GM23338 (cell line): ENCODE results near the gene ATAD2B. TPM values are rescaled to one million over a fixed set of nuclear protein-coding genes. Genes with fewer than 3 reads are reported as not detected.
A peak's percentile ranks its signal among the peaks of the same experiment; 100 is the strongest.

Experiments
- ATAC-seq: fragments of 200-7000 bp; cut with Tn5 transposase; 3 replicates; pipeline ENCODE4 v1.9.1; 2020
- DNase-seq: peaks from one replicate; pipeline ENCODE4 v3.0.0-alpha.2; 2015; ENCODE audit warnings: low spot score
- H2AFZ ChIP-seq: fragments of 200-600 bp; sonication (generic); 2 replicates; pipeline ENCODE4 v1.8.0; 2016; ENCODE audit warnings: antibody characterized with exemption, mild to moderate bottlenecking, moderate library complexity
- H3F3A ChIP-seq: fragments of 200-600 bp; sonication (generic); replicated peaks from 2 replicates; pipeline ENCODE4 v1.8.0; 2017; ENCODE audit warnings: antibody characterized with exemption, mixed run types, low read depth
- H3K27ac ChIP-seq: fragments of 200-600 bp; sonication (generic); 2 replicates; pipeline ENCODE4 v1.6.1; 2016; ENCODE audit warnings: low read depth
- H3K27me3 ChIP-seq: fragments of 200-600 bp; sonication (generic); 2 replicates; pipeline ENCODE4 v1.8.0; 2016; ENCODE audit warnings: mild to moderate bottlenecking, mixed run types, moderate library complexity; ENCODE audit not compliant: insufficient read depth
- H3K36me3 ChIP-seq: fragments of 200-600 bp; sonication (generic); 2 replicates; pipeline ENCODE4 v1.8.0; 2016; ENCODE audit warnings: mild to moderate bottlenecking; ENCODE audit not compliant: insufficient read depth
- H3K4me1 ChIP-seq: fragments of 200-600 bp; sonication (generic); 2 replicates; pipeline ENCODE4 v1.8.0; 2016; ENCODE audit warnings: mild to moderate bottlenecking, moderate library complexity; ENCODE audit not compliant: insufficient read depth
- H3K4me2 ChIP-seq: fragments of 200-600 bp; sonication (generic); 2 replicates; pipeline ENCODE4 v1.7.1; 2017; ENCODE audit warnings: mixed run types
- H3K4me3 ChIP-seq: fragments of 200-600 bp; sonication (generic); 2 replicates; pipeline ENCODE4 v1.6.1; 2016; ENCODE audit warnings: mixed run types
- H3K79me2 ChIP-seq: fragments of 200-600 bp; sonication (generic); replicated peaks from 2 replicates; pipeline ENCODE4 v1.8.0; 2017; ENCODE audit warnings: mild to moderate bottlenecking; ENCODE audit not compliant: insufficient read depth
- H3K9me2 ChIP-seq: fragments of 200-600 bp; sonication (generic); 2 replicates; pipeline ENCODE4 v1.8.0; 2017; ENCODE audit not compliant: insufficient read depth
- H4K20me1 ChIP-seq: fragments of 200-600 bp; sonication (generic); replicated peaks from 2 replicates; pipeline ENCODE4 v1.8.0; 2017; ENCODE audit warnings: mild to moderate bottlenecking; ENCODE audit not compliant: insufficient read depth
- H3K27ac Mint-ChIP-seq: 2 replicates; pipeline ENCODE4 v1.8.0; 2020; ENCODE audit warnings: inconsistent platforms, mild to moderate bottlenecking, moderate library complexity, mixed read lengths
- H3K27me3 Mint-ChIP-seq: 3 replicates; pipeline ENCODE4 v1.8.0; 2022; ENCODE audit warnings: low read depth, mild to moderate bottlenecking, moderate library complexity, mixed read lengths, inconsistent platforms; ENCODE audit not compliant: insufficient read depth, poor library complexity
- H3K36me3 Mint-ChIP-seq: 3 replicates; pipeline ENCODE4 v1.8.0; 2021; ENCODE audit warnings: low read depth, mild to moderate bottlenecking, inconsistent platforms, moderate library complexity, mixed read lengths
- H3K4me1 Mint-ChIP-seq: 3 replicates; pipeline ENCODE4 v1.8.0; 2020; ENCODE audit warnings: mild to moderate bottlenecking, inconsistent platforms, mixed read lengths
- H3K4me3 Mint-ChIP-seq: 3 replicates; pipeline ENCODE4 v1.8.0; 2021; ENCODE audit warnings: moderate library complexity, mild to moderate bottlenecking, inconsistent platforms, mixed read lengths
- H3K9me3 Mint-ChIP-seq: 3 replicates; pipeline ENCODE4 v1.8.0; 2020; ENCODE audit warnings: moderate library complexity, mild to moderate bottlenecking, inconsistent platforms, mixed read lengths
- CREB1 ChIP-seq: fragments of 250-450 bp; sonication (Bioruptor Pico); IDR thresholded peaks from 2 replicates; pipeline ENCODE4 v1.5.0; 2020; ENCODE audit warnings: low read depth, mild to moderate bottlenecking, moderate library complexity
- ETS1 ChIP-seq: IDR thresholded peaks from 2 replicates; pipeline ENCODE4 v1.6.1; 2016; ENCODE audit warnings: antibody characterized with exemption
- EZH2 ChIP-seq: fragments of 200-600 bp; sonication (generic); IDR thresholded peaks from one replicate; pipeline ENCODE4 v1.8.0; 2017; ENCODE audit warnings: antibody characterized with exemption, mild to moderate bottlenecking, low read depth; ENCODE audit not compliant: unreplicated experiment
- EZH2phosphoT487 ChIP-seq: fragments of 200-600 bp; sonication (generic); IDR thresholded peaks from one replicate; pipeline ENCODE4 v1.8.1; 2018; ENCODE audit warnings: antibody characterized with exemption; ENCODE audit not compliant: unreplicated experiment
- JUNB ChIP-seq: IDR thresholded peaks from one replicate; pipeline ENCODE4 v1.6.1; 2016; ENCODE audit warnings: antibody characterized with exemption; ENCODE audit not compliant: unreplicated experiment
- NANOG ChIP-seq: IDR thresholded peaks from 2 replicates; pipeline ENCODE4 v1.6.1; 2016; ENCODE audit warnings: antibody characterized with exemption, borderline replicate concordance
- POLR2AphosphoS5 ChIP-seq: IDR thresholded peaks from 2 replicates; pipeline ENCODE4 v1.6.1; 2016; ENCODE audit warnings: antibody characterized with exemption, low read depth
- REST ChIP-seq: IDR thresholded peaks from one replicate; pipeline ENCODE4 v1.6.1; 2018; ENCODE audit warnings: antibody characterized with exemption; ENCODE audit not compliant: unreplicated experiment
- ZNF114 ChIP-seq: fragments of 250-450 bp; sonication (Bioruptor Pico); IDR thresholded peaks from 2 replicates; pipeline ENCODE4 v1.5.0; 2020; ENCODE audit warnings: mild to moderate bottlenecking, moderate library complexity
- ZNF331 ChIP-seq: fragments of 250-450 bp; sonication (Bioruptor Pico); IDR thresholded peaks from 2 replicates; pipeline ENCODE4 v1.5.0; 2020; ENCODE audit warnings: low read depth, mild to moderate bottlenecking, moderate library complexity
- ZNF462 ChIP-seq: fragments of 250-450 bp; sonication (Bioruptor Pico); IDR thresholded peaks from 2 replicates; pipeline ENCODE4 v1.5.0; 2020; ENCODE audit warnings: mild to moderate bottlenecking, moderate library complexity
- polyA plus RNA-seq: library from polyadenylated mRNA; unstranded; fragments of >200 nt; fragmentation: Nextera tagmentation; extraction: Ambion mirVana; gene quantifications from 2 replicates; pipeline ENCODE4 v1.2.1, GENCODE V29; 2016
- total RNA-seq: library from RNA; depleted of rRNA; stranded (reverse); fragments of >200 nt; shearing (Covaris generic); gene quantifications from 2 replicates; pipeline ENCODE4 v1.2.3, GENCODE V29; 2014

ATAD2B gene
- total and polyA plus RNA-seq, 2 experiments from 2014 or later = 12.4 to 19.3 TPM

GRCh38 chr2:23859234-23859633, 67.7 kb downstream of the ATAD2B start (continued):
- no peak for TF ChIP-seq REST
- no peak for TF ChIP-seq EZH2phosphoT487
- TF ChIP-seq ETS1 = no peak
- TF ChIP-seq CREB1 (CRISPR knock-in tag) = no peak
- TF ChIP-seq ZNF114 = no peak
- TF ChIP-seq EZH2 = no peak
- no peak for TF ChIP-seq ZNF331
- TF ChIP-seq NANOG = no peak

- Histone ChIP-seq H3K4me1 (no peaks in the 10 kb centered on the region), H2AFZ (no peak overlapping the region), H3K36me3 (no peaks in the 10 kb centered on the region), H3K27ac (no peak overlapping the region), H3K4me3 (no peak overlapping the region), H3K79me2 (no peaks in the 10 kb centered on the region), H3K27me3 (no peaks in the 10 kb centered on the region), H3F3A (no peaks in the 10 kb centered on the region), H4K20me1 (no peaks in the 10 kb centered on the region), H3K9me2 (no peaks in the 10 kb centered on the region), H3K4me2 (no peak overlapping the region)
- Mint-ChIP-seq H3K4me3 (no peak overlapping the region), H3K4me1 (no peaks in the 10 kb centered on the region), H3K9me3 (no peaks in the 10 kb centered on the region), H3K36me3 (peaks cover 9% of the 10 kb centered on the region; the same call in 1 of the 3 replicates), H3K27me3 (no peaks in the 10 kb centered on the region), H3K27ac (0 out of 2 replicates have a peak overlapping the region, but pooled peaks have one; percentile 45)
- DNase-seq (no peak), ATAC-seq (no peak)
- TF ChIP-seq POLR2AphosphoS5 = no peak
- no peak for TF ChIP-seq JUNB
- no peak for TF ChIP-seq ETS1
- no peak for TF ChIP-seq ZNF462 (CRISPR knock-in tag)
Observed at GRCh38 chr2:23850564-23851256, 76.2 kb downstream of the ATAD2B start.
